Astrocyte (in vitro differentiated cells and primary cell): ENCODE measurements around the gene ZNF608.

ENCODE experiments used
- EZH2 ChIP-seq: IDR thresholded peaks from 2 replicates; pipeline ENCODE4 v1.6.1; 2012; ENCODE audit warnings: mild to moderate bottlenecking, low read length, inconsistent platforms; ENCODE audit not compliant: insufficient read depth
- TF ChIP-seq, protein P1 (sequence below): IDR thresholded peaks from 2 replicates; pipeline ENCODE4 v1.5.1; 2011; ENCODE audit warnings: low read depth, mild to moderate bottlenecking, inconsistent platforms, low read length, moderate library complexity; ENCODE audit not compliant: insufficient read depth

DNA sequence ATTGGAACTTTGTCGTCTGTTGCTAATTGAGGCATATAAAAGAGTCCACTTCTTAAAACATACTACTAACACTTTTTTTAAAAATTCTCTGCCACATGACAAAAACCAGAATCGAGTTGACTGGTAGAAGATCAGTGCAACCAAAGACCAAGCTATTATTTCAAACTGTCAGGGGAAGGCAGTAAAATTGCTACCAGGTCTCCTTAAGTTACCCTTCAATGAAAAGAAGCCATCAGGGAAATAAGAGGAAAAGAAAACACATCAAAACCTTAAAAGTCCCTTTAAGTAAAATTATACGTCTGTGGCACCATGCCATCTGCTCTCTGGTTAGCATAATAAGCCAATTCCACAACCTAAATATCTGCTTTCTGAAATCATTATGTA is 9.6 kb downstream of the ZNF608 start:
- TF ChIP-seq, protein P1, sequence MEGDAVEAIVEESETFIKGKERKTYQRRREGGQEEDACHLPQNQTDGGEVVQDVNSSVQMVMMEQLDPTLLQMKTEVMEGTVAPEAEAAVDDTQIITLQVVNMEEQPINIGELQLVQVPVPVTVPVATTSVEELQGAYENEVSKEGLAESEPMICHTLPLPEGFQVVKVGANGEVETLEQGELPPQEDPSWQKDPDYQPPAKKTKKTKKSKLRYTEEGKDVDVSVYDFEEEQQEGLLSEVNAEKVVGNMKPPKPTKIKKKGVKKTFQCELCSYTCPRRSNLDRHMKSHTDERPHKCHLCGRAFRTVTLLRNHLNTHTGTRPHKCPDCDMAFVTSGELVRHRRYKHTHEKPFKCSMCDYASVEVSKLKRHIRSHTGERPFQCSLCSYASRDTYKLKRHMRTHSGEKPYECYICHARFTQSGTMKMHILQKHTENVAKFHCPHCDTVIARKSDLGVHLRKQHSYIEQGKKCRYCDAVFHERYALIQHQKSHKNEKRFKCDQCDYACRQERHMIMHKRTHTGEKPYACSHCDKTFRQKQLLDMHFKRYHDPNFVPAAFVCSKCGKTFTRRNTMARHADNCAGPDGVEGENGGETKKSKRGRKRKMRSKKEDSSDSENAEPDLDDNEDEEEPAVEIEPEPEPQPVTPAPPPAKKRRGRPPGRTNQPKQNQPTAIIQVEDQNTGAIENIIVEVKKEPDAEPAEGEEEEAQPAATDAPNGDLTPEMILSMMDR, result no peak
- TF ChIP-seq EZH2, result no peak
